Loucy (cell line): Measurements from ENCODE around the gene CD79B.

Source experiments
- H2AFZ ChIP-seq: fragments of 200-600 bp; sonication (generic); 2 replicates; pipeline ENCODE4 v1.6.0; 2016; ENCODE audit warnings: antibody characterized with exemption, mild to moderate bottlenecking, low read length, moderate library complexity
- H3F3A ChIP-seq: fragments of 200-600 bp; 2 replicates; pipeline ENCODE4 v1.6.0; 2016; ENCODE audit warnings: antibody characterized with exemption, low read depth, mild to moderate bottlenecking
- H3K27me3 ChIP-seq: fragments of 200-600 bp; sonication (generic); 2 replicates; pipeline ENCODE4 v1.6.1; 2014; ENCODE audit warnings: low read length, mild to moderate bottlenecking; ENCODE audit not compliant: insufficient read depth, poor library complexity, severe bottlenecking
- H3K36me3 ChIP-seq: fragments of 200-600 bp; sonication (generic); 2 replicates; pipeline ENCODE4 v1.6.1; 2016; ENCODE audit warnings: low read length; ENCODE audit not compliant: insufficient read depth
- H3K4me1 ChIP-seq: fragments of 200-600 bp; sonication (generic); 2 replicates; pipeline ENCODE4 v1.5.1; 2014; ENCODE audit warnings: low read length, mild to moderate bottlenecking; ENCODE audit not compliant: insufficient read depth, poor library complexity, severe bottlenecking
- H3K4me2 ChIP-seq: fragments of 200-600 bp; sonication (generic); 2 replicates; pipeline ENCODE4 v1.6.0; 2014; ENCODE audit warnings: antibody characterized with exemption, low read length, low read depth, mild to moderate bottlenecking; ENCODE audit not compliant: poor library complexity, severe bottlenecking
- H3K4me3 ChIP-seq: fragments of 200-600 bp; sonication (generic); 2 replicates; pipeline ENCODE4 v1.5.1; 2014; ENCODE audit warnings: low read length, mild to moderate bottlenecking, mixed read lengths; ENCODE audit not compliant: poor library complexity, severe bottlenecking
- H3K79me2 ChIP-seq: fragments of 200-600 bp; sonication (generic); 2 replicates; pipeline ENCODE4 v1.6.1; 2014; ENCODE audit warnings: low read length; ENCODE audit not compliant: insufficient read depth
- H3K9ac ChIP-seq: fragments of 200-600 bp; sonication (generic); 2 replicates; pipeline ENCODE4 v1.6.0; 2014; ENCODE audit warnings: mild to moderate bottlenecking, low read depth, low read length, moderate library complexity; ENCODE audit not compliant: poor library complexity, severe bottlenecking
- H3K9me2 ChIP-seq: fragments of 200-600 bp; sonication (generic); replicated peaks from 2 replicates; pipeline ENCODE4 v1.6.1; 2016; ENCODE audit warnings: low read depth, low read length, mixed read lengths
- H3K9me3 ChIP-seq: fragments of 200-600 bp; sonication (generic); 2 replicates; pipeline ENCODE4 v1.6.1; 2014; ENCODE audit warnings: mild to moderate bottlenecking, antibody characterized with exemption, low read length, low read depth; ENCODE audit not compliant: insufficient read depth
- H4K20me1 ChIP-seq: fragments of 200-600 bp; sonication (generic); 2 replicates; pipeline ENCODE4 v1.6.0; 2014; ENCODE audit warnings: antibody characterized with exemption, low read length, mild to moderate bottlenecking; ENCODE audit not compliant: insufficient read depth, poor library complexity, severe bottlenecking
- EZH2phosphoT487 ChIP-seq: fragments of 200-600 bp; IDR thresholded peaks from 2 replicates; pipeline ENCODE4 v1.6.1; 2018; ENCODE audit warnings: antibody characterized with exemption, mild to moderate bottlenecking, moderate library complexity, borderline replicate concordance
- TF ChIP-seq, protein P1 (sequence below): fragments of 200-600 bp; sonication (generic); conservative IDR thresholded peaks from 2 replicates; pipeline ENCODE4 v1.5.1; 2014; ENCODE audit warnings: mild to moderate bottlenecking, antibody characterized with exemption, low read length

CD79B gene

GRCh38 chr17:63975541-63976092 lies 43.5 kb upstream of the CD79B start:
- Histone ChIP-seq H3K4me1 (peaks cover 16% of the 10 kb centered on the region), H3K9ac (no peak overlapping the region), H3K79me2 (no peaks in the 10 kb centered on the region), H4K20me1 (no peaks in the 10 kb centered on the region), H3K36me3 (no peaks in the 10 kb centered on the region), H3K9me2 (no peaks in the 10 kb centered on the region), H3K27me3 (no peaks in the 10 kb centered on the region), H3K4me3 (no peak overlapping the region), H3K4me2 (no peak overlapping the region), H3K9me3 (no peaks in the 10 kb centered on the region), H2AFZ (no peak overlapping the region), H3F3A (no peaks in the 10 kb centered on the region)
- TF ChIP-seq EZH2phosphoT487: no peak
- TF ChIP-seq, protein P1, sequence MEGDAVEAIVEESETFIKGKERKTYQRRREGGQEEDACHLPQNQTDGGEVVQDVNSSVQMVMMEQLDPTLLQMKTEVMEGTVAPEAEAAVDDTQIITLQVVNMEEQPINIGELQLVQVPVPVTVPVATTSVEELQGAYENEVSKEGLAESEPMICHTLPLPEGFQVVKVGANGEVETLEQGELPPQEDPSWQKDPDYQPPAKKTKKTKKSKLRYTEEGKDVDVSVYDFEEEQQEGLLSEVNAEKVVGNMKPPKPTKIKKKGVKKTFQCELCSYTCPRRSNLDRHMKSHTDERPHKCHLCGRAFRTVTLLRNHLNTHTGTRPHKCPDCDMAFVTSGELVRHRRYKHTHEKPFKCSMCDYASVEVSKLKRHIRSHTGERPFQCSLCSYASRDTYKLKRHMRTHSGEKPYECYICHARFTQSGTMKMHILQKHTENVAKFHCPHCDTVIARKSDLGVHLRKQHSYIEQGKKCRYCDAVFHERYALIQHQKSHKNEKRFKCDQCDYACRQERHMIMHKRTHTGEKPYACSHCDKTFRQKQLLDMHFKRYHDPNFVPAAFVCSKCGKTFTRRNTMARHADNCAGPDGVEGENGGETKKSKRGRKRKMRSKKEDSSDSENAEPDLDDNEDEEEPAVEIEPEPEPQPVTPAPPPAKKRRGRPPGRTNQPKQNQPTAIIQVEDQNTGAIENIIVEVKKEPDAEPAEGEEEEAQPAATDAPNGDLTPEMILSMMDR: no peak

GRCh38 chr17:63974594-63975192 lies 42.6 kb upstream of the CD79B start:
- H4K20me1 ChIP-seq: no peaks in the 10 kb centered on the region
- no peaks in the 10 kb centered on the region for H3K9me3 ChIP-seq
- H3F3A ChIP-seq: no peaks in the 10 kb centered on the region
- H3K9ac ChIP-seq: no peak overlapping the region
- no peak overlapping the region; the same call in 1 of the 2 replicates for H2AFZ ChIP-seq
- H3K9me2 ChIP-seq: no peaks in the 10 kb centered on the region
- no peak for TF ChIP-seq EZH2phosphoT487
- TF ChIP-seq, protein P1: no peak
- no peaks in the 10 kb centered on the region for H3K27me3 ChIP-seq
- no peaks in the 10 kb centered on the region for H3K79me2 ChIP-seq
- peaks cover 16% of the 10 kb centered on the region for H3K4me1 ChIP-seq
- no peak overlapping the region for H3K4me3 ChIP-seq
- no peaks in the 10 kb centered on the region for H3K36me3 ChIP-seq
- no peak overlapping the region for H3K4me2 ChIP-seq

- H3K9me3 ChIP-seq: no peaks in the 10 kb centered on the region
- peaks cover 16% of the 10 kb centered on the region for H3K4me1 ChIP-seq
- no peaks in the 10 kb centered on the region for H3K9me2 ChIP-seq
- no peaks in the 10 kb centered on the region for H3K36me3 ChIP-seq
- TF ChIP-seq, protein P1: no peak
- TF ChIP-seq EZH2phosphoT487: no peak
- no peaks in the 10 kb centered on the region for H3K79me2 ChIP-seq
- no peak overlapping the region for H3K9ac ChIP-seq
- H3F3A ChIP-seq: no peaks in the 10 kb centered on the region
- H3K27me3 ChIP-seq: no peaks in the 10 kb centered on the region
- H2AFZ ChIP-seq: no peak overlapping the region
- H4K20me1 ChIP-seq: no peaks in the 10 kb centered on the region
- no peak overlapping the region for H3K4me2 ChIP-seq
- H3K4me3 ChIP-seq: no peak overlapping the region
Measured at GRCh38 chr17:63973930-63974593, 41.9 kb upstream of the CD79B start.
